GM12801 (cell line): ENCODE results near the gene NSD1.

Source experiments
- TF ChIP-seq, protein P1 (sequence below): IDR thresholded peaks from one replicate; pipeline ENCODE4 v1.5.1; 2011; ENCODE audit warnings: control low read depth; ENCODE audit not compliant: insufficient read length; ENCODE audit errors: extremely low read depth

The NSD1 gene

DNA sequence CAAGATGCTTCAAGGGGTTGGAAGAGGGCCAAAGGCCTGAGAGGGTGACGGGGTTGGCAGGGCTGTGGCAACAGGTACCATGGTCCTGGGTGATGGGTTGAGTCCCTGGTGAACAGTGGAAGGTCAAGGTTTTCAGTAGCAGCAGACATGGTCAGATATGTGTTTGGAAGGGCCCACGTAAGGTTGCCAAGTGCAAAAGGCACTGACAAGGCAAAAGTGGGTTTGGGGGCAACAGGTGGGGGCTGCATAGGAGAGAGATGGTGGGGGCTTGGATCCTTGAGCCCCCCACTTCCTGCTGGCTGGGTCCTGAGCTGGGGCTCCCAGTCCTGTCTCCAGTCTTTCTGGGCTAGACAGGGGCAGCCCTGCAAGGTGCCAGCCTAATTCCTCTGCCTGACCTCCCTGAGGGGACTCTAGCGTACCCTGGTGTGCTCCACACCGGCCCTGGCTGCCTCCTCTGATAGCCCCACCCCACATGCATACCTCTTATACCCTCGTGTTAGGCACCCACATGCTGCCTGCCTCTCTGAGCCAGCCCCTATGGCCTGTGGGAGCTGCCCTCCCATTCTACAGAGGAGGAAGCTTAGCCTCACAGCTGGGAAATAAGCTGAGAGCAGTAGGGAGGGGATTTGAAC, 20.9 kb upstream of the NSD1 start:
- TF ChIP-seq, protein P1, sequence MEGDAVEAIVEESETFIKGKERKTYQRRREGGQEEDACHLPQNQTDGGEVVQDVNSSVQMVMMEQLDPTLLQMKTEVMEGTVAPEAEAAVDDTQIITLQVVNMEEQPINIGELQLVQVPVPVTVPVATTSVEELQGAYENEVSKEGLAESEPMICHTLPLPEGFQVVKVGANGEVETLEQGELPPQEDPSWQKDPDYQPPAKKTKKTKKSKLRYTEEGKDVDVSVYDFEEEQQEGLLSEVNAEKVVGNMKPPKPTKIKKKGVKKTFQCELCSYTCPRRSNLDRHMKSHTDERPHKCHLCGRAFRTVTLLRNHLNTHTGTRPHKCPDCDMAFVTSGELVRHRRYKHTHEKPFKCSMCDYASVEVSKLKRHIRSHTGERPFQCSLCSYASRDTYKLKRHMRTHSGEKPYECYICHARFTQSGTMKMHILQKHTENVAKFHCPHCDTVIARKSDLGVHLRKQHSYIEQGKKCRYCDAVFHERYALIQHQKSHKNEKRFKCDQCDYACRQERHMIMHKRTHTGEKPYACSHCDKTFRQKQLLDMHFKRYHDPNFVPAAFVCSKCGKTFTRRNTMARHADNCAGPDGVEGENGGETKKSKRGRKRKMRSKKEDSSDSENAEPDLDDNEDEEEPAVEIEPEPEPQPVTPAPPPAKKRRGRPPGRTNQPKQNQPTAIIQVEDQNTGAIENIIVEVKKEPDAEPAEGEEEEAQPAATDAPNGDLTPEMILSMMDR = no peak

DNA sequence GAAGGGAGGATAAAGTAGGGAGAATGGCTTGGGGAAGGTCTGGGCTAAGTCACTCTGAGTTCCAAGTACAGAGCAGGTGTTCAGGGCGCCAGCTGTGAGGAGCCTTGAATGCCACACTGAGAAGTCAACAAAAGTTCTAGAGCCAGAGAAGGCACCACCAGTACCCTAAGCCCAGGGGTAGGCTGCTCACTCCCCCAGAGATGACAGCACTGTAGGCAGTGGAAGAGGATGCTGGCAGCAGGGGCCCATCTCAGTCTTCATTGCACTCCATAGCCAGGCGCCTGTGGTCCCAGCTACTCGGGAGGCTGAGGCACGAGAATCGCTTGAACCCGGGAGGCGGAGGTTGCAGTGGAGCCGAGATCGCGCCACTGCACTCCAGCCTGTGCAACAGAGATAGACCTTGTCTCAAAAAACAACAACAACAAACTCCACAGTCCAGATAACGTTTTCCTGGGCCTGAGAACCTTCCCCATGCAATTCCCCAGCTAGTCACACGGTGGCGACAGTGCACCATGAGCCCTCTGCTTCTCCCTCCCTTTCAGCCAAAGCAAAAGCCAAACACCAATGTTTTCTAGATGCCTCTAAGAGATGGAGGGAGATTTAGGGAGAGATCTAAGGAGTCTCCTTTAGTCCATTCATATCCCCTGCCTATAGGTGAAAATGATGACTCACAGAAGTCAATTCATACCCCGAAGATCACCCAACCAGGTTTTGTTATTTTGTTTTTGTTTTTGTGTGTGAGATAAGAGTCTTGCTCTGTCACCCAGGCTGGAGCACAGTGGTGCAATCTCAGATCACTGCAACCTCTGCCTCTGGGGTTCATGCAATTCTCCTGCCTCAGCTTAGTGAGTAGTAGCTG, 19.8 kb upstream of the NSD1 start:
- TF ChIP-seq, protein P1 = peak; percentile 99

DNA sequence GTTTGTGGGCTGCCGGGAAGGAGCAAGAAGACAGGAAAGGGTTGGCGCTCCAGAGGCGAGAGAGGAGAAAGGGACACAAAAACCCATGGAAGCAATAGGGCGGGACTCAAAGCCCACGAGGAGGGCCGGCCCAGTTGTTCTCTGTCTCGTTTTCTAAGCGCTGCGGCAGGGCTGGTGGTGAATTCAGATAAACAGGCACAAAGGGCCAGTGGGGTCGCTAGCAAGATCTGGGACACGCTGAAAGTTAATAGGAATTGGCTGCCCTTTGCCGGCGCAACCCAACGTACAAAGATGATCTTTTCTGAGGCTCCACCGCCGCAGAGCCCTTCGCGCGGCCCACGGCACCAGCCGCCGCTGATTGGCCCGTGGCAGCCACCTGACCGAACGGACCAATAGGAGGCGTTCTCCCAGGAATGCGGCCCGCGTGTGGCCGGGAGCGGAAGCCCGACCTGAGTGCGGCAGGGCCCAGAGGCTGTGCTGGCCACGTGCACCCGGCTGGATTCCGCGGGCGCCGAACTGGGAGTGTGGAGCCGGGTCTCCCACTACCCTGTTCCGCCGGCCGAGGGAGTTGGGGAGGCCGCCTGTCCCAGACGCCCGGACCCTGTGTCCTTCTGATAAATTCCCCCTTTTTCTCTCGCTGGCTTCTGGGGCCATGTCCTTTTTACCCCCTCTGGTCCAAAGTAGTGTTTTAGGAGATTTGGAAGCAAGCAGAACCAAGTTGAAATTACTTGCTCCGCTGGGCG, 16.8 kb upstream of the NSD1 start:
- TF ChIP-seq, protein P1 = no peak

DNA sequence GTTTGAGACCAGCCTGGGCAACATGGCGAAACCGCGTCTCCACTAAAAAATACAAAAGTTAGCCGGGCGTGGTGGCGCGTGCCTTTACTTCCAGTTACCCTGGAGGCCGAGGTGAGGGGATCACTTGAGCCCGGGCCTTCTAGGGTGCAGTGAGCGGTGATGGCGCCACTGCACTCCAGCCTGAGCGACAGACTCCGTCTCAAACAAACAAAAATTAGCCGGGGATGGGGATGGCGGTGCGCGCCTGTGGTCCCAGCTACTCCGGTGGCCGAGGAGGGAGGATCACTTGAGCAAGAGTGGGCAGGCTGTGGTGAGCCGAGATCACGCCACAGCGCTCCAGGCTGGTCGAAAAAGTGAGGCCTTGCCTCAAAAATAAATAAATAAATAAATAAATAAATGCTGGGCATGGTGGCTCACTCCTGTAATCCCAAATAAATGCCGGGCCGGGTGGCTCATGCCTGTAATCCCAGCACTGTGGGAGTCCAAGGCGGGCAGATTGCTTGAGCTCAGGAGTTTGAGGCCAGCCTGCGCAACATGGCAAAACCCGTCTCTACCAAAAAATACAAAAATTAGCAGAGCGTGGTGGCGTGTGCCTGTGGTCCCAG, 16.0 kb upstream of the NSD1 start:
- TF ChIP-seq, protein P1 = no peak

DNA sequence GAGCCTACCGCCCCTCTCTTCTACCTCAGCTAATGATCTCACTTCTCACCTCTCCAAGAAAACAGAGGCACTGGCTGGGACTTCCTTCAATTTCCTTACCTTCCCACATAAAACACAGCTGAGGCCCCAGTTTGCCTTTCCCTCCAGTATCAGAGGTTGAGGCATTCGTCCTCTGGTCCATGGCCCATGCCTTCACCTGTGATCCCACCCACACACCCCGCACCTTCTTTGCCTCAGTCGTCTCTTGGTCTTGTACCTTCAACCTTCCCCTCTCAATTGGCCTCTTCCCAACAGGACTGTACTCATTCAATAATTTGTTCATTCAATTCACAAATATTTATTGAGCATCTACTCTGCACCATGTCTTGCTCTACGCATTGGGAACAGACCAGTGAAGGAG, 11.0 kb upstream of the NSD1 start:
- TF ChIP-seq, protein P1 = no peak

DNA sequence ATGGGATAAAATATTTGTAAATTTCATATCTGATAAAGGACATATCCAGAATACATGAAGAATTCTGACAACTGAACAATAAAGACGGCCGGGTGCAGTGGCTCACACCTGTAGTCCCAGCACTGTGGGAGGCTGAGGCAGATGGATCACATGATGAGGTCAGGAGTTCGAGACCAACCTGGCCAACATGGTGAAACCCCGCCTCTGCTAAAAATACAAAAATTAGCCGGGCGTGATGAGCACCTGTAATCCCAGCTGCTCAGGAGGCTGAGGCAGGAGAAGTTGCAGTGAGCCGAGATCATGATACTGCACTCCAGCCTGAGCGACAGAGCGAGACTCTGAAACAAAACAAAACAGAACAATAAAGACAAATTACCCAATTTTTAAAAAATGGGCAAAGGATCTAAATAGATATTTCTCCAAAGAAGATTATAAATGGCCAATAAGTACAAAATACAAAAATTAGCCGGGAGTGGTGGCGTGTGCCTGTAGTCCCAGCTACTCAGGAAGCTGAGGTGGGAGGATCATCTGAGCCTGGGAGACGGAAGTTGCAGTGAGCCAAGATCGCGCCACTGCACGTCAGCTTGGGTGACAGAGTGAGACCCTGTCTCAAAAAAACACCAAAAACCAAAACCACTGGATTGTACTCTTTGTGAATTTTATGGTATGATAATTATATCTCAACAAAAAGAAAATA, 9.6 kb upstream of the NSD1 start:
- TF ChIP-seq, protein P1 = no peak
